Measurements from ENCODE around the gene SLC25A18.

GRCh38 chr22:17549183-17549582, 14.1 kb upstream of the SLC25A18 start:
- no peak for TF ChIP-seq GATA2 (IDR thresholded peaks at IDR 0.05; ENCODE audit: low read depth, low read length)
- no peak for TF ChIP-seq GATA3 (IDR thresholded peaks at IDR 0.05; ENCODE audit: low read depth, low read length)
